Prostate gland (tissue), 2 donors: ENCODE measurements around the gene GOT1.

Experiments
- CTCF ChIP-seq, 4 experiments: fragments of 200-600 bp in 2 of 4; fragments of 450-650 bp in 2 of 4; sonication (generic) in 2 of 4; IDR thresholded peaks; 1 replicate in 3 of 4; 2 replicates in 1 of 4; pipeline ENCODE4 v1.5.1; 2016 to 2019; ENCODE audit warnings: antibody characterized with exemption in 4 of 4, mild to moderate bottlenecking in 2 of 4, moderate library complexity in 2 of 4
- POLR2A ChIP-seq: fragments of 450-650 bp; IDR thresholded peaks from one replicate; pipeline ENCODE4 v1.6.1; 2016; ENCODE audit warnings: antibody characterized with exemption, mild to moderate bottlenecking

DNA sequence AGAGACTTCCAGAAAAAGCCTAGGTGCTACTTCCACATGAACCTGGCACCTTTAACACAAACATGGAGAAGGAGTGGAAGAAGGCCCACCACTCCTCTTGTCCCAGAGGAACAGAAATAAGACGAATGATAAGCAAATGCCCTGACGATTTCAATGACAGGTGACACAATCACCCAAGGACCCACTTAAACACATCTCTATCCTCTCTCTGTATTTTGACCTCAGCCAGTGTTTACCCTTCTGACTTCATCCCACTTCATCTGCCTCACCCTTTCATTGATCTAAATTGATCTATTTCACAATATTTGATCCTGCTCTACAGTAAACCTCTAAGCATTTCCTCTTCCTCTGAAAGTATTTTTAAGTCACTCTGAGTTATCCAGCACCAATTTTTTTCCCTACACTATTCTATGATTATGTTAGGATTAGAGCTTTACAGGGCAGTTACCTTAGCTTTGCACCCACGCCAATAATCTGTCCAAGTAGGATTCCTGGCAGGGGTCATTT is 9.1 kb downstream of the GOT1 start:
- TF ChIP-seq CTCF (IDR thresholded peaks at IDR 0.05), result no peak
- no peak for TF ChIP-seq POLR2A
